Activated CD4-positive, CD25-positive, alpha-beta regulatory T cell treated with anti-CD3 and anti-CD28 coated beads, Interleukin-2, amount 50 U/mL, for 16 hours (primary cell): ENCODE measurements around the gene TRMO.

Source experiments
- DNase-seq: peaks from one replicate; pipeline ENCODE4 v3.0.0-alpha.2; 2020; ENCODE audit warnings: low read depth, low spot score

TRMO gene

DNA sequence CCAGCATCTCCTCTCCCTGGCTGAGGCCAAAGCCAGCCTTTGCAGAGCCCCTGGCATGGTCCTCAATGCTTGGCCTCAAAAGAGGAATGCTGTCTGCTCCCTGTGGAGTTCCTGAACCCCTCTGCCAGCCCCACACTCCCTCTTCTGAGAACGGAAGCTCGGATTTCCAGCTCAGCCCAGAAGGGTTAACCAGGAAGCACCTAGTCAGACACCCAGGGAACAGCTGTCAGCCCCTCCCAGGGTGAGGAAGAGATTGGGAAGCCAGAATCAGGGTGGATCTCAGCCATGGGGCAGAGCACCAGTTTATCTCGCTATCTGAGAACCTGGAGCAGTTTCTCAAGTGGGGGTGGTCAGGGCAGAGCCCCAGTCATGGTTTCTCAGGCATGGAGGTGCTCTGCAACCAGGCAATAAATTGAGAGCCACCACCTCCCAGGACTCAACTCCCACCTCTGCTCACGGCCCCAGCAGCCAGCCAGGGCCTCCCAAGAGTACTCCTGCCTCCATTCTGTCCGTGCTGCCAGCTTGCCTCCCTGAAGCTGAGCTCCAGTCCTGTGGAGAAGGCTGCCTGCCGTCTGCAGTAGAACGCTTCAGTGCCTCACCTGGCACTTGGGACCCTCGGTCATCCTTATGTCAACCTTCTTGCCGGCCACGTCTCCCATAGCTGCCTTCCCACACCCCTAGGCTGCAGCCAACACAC lies 61.7 kb downstream of the TRMO start:
- no peak for DNase-seq

DNA sequence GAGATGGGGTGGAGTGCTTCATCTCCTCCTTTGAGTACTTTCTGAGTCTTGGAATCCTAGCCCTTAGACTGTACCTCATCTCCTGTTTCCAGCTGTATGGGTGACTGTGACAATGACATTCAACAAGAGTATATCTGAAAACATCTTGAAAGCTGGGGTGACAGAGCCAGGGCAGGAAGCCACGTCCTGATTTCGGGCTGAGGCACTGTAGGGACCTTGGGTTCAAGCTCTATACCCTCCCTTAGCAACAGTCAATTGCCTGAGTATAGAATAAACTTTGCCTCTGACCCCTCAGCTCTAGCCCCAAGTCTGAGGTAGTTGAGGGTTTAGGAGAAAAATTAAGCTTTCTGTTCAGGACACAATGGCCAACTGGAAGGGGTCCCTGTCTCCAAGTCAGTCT lies 63.0 kb downstream of the TRMO start:
- no peak for DNase-seq

DNA sequence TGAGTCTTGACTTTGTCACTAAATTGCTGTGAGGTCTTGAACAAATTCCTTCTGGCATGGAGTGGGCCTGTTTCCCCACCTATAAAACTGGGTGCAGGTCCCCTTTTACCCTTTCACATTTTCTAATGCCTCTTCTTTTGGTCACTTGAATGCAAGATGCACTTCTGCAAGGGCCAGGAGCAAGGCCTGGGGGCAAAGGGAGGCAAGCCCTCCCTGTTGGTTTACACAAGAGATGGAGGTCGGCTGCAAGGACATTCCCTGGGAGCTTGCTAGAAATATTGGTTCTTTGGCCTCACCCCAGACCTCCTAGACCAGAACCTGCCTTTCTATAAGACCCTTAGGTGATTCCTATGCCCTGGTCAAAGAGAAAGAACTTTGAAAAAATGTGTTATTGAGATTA lies 63.5 kb downstream of the TRMO start:
- no peak for DNase-seq

DNA sequence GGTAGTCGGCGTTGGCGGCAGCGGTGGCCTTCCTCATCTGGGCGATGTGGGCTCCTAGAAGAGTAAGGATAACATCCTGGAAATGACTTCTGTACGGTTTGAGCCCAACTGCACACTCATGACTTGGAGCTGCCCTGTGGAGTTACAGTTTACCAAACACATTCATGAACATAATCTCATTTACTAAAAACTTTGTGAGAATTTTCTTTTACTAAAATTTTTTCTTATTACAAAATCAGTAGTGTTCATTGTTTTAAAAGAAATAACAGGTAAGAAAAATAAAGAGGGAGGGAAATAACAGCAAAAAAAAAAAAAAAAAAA lies 63.9 kb downstream of the TRMO start:
- no peak for DNase-seq

DNA sequence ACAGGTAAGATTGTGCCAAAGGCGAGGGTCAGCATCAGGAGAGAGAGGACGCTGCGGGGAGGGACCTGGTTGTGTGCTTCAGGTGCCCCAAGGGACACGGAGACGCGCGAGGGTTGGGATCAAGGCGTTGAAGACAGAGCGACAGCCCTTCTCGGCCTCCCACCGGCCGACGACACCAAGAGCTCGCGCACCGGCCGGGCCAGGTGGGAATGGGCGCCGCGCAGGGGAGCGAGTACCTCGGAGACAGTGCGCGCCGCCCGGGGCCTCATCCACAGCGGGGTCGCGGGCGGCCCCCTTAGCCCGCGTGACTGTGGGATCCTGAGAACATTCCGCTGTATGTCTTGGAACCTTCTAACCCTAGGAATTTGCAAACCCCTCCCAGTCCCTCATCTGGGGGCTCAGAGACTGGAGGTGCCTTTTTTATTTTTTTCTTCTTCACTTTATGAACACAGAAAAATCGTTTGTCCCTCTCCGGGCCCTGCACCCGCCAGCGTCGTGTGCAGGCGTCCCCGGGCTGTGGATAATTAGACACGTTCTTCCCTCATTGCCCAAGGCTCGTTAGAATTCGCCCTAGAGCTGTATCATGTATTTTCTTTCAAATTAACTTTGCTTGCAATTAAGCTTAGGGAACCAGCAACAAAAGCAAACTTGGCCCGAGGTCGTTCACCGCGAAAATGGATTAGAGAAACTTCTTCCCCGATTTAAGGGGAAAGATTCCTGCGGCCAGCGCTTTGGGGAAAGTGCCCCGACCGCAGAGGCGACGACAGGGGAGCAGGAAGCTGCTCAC lies 64.5 kb downstream of the TRMO start:
- no peak for DNase-seq

DNA sequence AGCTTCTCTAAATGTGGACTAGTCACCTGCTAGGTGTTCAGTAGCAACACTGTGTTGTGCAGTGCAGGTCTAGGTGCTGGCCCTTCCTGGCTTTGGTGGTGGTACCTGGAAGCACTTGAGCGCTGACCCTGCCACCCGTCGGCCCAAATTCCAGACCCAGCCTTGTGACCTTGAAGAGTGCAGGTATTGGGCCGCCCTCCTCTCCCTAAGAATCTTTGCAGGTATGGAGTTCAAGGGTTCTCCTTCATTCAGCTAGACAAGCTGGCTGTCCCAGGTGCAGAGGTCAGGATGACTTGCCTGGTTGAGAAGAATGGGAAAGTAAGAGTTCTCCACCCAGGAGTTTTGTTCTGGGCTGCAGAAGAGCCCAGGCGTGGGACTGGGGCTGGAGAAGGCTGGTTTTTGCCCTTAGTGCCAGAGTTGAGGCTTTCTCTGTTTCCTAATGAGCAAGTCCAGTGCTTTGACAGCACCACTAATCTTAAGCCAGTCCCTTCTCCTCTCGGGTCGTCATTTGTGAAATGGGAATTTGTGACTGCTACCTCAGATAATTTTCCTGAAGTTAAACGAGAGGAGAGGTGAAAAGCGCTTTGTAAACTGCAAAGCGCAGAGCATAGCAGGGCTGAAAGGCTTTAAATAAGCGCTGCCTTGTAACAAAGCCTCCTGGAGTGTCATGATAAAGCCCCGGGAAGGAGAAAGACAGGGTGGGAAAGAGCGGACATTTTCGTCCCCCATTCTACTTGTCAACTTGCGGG lies 65.3 kb downstream of the TRMO start:
- no peak for DNase-seq

DNA sequence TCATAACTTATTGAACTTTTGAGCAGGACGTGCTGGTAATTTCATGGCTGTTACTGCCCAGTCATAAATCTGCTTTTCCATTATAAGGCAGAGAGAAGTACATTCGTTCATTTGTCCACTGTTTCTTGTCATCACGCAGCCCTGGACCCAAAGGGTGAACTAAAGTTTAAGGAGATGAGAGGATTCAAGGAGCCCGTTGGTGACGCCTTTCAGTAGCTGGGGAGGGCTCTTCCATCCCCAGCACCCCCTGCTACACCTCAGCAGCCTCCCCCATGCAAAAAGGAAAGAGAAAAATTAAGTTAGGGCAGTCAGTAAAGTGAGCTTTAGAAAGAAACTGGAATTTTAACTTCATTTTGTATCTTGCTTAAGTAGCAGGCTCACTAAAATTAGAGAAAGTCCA lies 66.4 kb downstream of the TRMO start:
- no peak for DNase-seq

DNA sequence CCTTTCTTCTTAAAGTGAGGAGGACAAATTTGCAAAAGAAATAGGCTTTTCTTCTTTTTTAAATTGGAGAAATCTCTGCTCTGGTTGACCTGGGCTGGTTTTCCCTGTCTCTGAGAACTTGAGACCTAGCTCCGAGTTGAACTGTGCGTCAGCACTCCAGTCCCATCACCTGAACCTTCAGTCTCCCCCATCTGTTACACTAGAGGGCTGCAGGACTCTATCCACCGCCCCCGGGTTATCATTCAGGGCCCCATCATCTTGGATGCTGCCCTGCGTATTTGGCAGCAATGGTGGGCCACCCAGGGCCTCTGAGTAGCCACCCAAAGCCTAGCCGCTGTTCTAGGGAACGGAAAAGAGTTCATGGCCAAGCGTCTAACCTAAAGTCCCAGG lies 66.8 kb downstream of the TRMO start:
- no peak for DNase-seq

DNA sequence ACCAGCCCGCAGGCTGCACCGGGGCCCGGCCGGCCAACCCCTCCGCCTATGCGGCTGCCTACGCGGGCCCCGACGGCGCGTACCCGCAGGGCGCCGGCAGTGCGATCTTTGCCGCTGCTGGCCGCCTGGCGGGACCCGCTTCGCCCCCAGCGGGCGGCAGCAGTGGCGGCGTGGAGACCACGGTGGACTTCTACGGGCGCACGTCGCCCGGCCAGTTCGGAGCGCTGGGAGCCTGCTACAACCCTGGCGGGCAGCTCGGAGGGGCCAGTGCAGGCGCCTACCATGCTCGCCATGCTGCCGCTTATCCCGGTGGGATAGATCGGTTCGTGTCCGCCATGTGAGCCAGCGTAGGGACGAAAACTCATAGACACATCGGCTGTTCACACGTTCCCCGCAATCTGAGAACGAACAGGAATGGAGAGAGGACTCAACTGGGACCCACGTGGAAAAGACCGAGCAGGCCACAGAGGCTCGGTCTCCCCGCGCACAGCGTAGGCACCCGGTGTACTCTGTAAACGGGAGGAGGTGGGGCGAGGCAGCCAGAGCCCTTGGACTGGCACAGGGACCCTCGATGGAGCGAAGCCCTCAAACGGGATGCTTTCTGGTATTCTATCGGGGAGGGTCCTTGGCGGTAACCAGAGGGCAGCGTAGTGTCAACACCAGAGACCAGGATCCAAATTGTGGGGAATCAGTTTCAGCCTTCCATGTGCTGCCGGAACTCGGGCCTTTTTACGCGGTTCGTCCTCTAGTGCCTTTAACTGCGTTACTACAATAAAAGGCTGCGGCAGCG lies 67.4 kb downstream of the TRMO start:
- DNase-seq: no peak
